HG02884 (cell line): ENCODE data around the gene NAGLU.

Experiments used
- ATAC-seq: cut with Tn5 transposase; IDR thresholded peaks from one replicate; pipeline ENCODE4 v1.9.1; 2021; ENCODE audit warnings: mild to moderate bottlenecking, moderate library complexity; ENCODE audit not compliant: unreplicated experiment

NAGLU gene

DNA sequence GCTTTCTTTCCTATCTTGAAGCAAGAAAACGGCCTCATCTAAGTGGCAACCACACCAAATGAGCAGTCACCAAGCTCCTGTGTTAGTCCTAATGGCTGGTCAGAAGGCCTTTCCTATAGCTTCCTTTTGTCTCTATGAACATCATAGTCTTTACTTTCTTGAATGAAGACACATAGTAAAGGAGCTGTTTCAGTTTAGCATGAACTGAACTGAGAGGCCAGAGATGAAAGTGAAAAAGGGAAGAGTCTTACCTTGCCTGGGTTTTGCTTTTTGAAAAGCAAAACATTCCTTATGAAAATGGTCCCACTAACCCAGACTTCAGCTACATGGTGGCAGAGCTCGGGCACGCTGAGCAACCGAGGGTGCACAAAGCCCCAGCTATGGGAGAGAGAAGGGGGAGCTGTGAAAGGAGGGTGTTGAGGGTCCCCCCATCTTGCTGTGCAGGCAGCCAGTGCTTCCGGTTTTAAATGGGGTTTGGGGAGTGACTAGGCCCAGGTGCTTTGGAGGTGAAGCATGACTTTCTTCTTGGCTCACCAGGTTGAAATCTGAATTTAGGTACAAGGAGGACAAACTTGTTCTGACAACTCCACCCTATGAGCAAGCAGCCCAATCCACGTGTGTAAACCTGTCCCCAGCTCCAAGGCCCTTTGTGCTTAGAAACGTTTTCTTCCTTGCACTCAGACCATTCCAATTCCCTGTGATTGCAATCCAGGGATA is 50.6 kb downstream of the NAGLU start:
- no peak for ATAC-seq

DNA sequence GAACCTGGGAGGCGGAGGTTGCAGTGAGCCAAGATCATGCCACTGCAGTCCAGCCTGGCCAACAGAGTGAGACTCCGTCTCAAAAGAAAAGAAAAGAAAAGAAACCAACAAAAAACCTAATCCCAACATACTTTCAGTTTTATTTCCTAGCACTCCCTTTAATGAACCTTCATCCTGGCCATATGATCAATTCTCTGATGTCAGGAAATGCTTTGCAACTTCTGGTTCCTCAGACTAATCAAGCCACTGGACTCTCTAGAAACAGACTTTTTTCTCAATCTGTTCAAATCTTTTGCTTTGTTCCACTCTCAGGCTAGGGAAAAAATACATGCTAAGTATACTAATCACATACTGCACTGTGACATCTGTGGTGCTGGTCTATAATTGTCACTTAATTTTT is 54.8 kb downstream of the NAGLU start:
- no peak for ATAC-seq

DNA sequence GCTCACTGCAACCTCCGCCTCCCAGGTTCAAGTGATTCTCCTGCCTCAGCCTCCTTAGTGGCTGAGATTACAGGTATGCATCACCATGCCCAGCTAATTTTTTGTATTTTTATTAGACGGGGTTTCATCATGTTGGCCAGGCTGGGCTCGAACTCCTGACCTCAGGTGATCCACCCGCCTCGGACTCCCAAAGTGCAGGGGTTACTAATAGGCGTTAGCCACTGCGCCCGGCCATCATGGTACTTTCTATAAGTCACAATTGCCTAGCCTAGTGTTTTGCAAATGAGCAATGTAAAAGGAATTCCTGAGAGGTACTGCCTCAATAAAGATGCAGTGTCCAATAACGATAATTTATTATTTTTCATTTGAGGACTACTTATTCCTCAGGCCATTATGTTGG is 55.4 kb downstream of the NAGLU start:
- no peak for ATAC-seq
